GM21515 (cell line): ENCODE data around the gene TMEM107.
"Not testable (repeated sequence)": the region's sequence is repeated elsewhere in the genome, so short reads cannot be mapped to it uniquely, and the experiment has no call there.

Source experiments
- ATAC-seq: cut with Tn5 transposase; IDR thresholded peaks from one replicate; pipeline ENCODE4 v1.9.1; 2021; ENCODE audit not compliant: unreplicated experiment

TMEM107 gene

GRCh38 chr17:8176197-8176940 is at the start of gene TMEM107:
TMEM107 (minus strand) TSS chr17:8176380; CDS start chr17:8176286, 94 bp downstream.
- ATAC-seq: peak; percentile 51

GRCh38 chr17:8224891-8225812 is 49.0 kb upstream of the TMEM107 start:
- ATAC-seq: no peak

GRCh38 chr17:8223356-8224126 is 47.4 kb upstream of the TMEM107 start:
- ATAC-seq: peak; percentile 8

- peak; percentile 37 for ATAC-seq
Observed at GRCh38 chr17:8222630-8223355, 46.6 kb upstream of the TMEM107 start.

DNA sequence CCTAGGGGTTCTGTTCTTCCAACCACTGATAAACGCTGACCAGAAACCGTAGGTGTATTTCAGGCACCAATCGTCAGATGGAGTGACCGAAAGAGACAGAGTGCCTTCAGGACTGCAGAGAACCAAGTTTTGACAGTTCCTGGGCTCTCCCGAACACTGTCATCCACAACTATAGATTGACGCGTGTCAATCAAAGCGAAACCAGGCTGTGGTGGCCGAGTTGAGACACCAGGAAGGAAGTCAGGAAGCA is 46.1 kb upstream of the TMEM107 start:
- ATAC-seq: peak; percentile 29

GRCh38 chr17:8221663-8222379 is 45.6 kb upstream of the TMEM107 start:
- peak; percentile 43 for ATAC-seq

GRCh38 chr17:8220783-8221662 is 44.8 kb upstream of the TMEM107 start:
- no peak for ATAC-seq

DNA sequence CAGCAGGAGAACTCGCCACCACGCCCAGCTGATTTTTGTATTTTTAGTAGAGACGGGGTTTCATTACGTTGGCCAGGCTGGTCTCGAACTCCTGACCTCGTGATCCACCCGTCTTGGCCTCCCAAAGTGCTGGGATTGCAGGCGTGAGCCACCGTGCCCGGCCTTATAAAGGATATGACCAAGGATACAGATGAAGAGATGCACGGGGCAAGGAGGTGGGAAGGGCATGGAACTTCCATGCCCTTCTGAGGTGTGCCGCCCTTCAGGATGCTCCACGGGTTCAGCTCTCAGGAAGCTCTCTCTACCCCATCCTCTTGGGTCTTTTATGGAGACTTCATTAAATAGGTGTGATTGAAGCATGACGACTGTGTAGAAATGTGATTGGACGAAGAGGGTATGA is 37.8 kb upstream of the TMEM107 start:
- not testable (repeated sequence) for ATAC-seq

- ATAC-seq: no peak
Observed at GRCh38 chr17:8212312-8213180, 36.4 kb upstream of the TMEM107 start.

DNA sequence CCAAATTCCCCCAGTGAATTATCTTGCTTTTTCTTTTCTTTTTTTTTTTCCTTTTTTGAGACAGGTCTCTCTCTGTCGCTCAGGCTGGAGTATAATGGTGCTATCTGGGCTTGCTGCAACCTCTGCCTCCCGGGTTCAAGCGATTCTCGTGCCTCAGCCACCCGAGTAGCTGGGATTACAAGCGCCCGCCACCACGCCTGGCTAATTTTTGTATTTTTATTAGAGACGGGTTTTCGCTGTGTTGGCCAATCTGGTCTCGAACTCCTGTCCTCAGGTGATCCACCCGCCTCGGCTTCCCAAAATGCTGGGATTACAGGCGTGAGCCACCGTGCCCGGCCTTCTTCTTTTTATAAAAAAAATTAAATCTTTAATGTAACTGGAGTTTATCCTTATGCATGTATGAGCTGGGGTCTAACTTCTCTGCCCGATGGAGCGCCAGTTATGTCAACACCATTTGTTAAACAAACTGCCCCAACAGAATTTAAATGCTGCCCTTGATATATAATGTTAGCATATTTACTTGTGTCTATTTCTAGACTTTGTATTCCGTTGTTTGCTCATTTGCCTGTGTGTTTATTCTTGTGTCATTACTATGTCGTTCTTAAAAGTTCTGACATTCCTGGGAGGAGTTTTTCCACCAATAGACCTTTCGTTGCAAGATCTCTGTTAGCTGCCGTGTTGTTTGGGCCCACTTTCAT is 34.7 kb upstream of the TMEM107 start:
- ATAC-seq: no peak

- ATAC-seq: peak; percentile 69
Observed at GRCh38 chr17:8209907-8210760, 34.0 kb upstream of the TMEM107 start, which contains the start of gene AURKB. AURKB (minus strand) TSS chr17:8210575; CDS start chr17:8210224, 351 bp downstream.

- ATAC-seq: no peak
Observed at GRCh38 chr17:8206536-8206935, 30.4 kb upstream of the TMEM107 start.

DNA sequence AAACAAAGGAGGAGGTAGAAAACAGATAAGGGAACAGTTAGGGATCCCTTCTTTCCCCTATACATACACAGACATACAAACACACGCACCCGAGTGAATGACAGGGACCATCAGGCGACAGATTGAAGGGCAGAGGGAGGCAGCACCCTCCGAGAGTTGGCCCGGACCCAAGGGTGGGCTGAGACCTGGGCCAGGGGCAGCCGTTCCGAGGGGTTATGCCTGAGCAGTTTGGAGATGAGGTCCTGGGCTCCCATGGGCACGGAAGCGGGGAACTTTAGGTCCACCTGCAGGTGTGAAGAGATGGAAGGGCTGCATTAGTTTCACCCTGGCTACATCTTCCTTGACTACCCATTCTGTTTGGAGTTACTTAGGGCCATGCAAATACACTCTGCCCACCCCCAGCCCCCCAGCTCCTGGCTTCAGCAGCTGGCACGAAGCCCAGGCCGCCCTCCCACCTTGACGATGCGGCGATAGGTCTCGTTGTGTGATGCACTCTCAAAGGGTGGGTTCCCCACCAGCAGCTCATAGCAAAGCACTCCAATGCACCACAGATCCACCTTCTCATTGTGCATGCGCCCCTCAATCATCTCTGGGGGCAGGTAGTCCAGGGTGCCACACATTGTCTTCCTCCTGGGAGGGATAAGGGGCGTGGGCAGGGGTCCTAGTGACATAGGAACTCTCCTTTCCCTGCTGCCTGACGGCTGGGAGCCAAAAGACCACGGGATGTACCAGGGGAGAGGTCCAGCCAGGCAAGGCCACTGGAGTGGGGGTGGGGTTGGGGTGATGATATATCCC is 28.8 kb upstream of the TMEM107 start:
- no peak for ATAC-seq

DNA sequence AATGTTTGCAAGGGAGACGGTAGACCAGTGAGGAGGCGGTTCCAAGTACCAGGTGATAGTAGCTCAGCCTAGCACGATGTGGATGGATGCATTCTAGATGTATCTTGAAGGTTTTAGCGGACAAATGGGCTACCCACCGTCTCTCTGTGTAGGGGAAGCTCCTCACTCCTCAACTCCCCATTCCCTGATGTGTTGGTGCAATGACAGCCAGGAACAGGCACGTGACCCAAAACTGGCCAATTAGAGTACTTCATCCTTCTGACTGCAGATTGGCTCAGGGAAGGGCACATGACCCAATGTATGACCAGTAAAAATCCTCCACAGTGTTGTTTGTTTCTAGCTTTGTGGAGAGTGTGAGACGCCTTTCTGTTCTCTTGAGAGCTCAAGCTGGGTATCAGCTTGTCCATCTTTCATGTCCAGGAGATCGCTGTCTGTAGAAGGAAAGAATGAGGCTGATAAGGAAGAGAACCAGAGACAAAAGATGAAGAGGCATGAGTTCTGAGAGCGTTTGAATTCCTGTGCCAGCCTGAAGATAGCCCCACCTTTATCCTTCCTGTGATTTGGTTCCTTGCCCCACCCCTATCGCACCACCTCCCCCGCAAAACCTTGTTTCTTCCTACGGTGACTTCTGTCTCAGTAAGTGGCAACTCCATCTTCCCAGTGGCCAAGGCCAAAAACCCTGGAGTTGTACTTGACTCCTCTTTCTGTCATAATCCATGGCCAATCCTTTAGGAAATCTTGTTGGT is 16.1 kb upstream of the TMEM107 start:
- ATAC-seq: peak; percentile 25

DNA sequence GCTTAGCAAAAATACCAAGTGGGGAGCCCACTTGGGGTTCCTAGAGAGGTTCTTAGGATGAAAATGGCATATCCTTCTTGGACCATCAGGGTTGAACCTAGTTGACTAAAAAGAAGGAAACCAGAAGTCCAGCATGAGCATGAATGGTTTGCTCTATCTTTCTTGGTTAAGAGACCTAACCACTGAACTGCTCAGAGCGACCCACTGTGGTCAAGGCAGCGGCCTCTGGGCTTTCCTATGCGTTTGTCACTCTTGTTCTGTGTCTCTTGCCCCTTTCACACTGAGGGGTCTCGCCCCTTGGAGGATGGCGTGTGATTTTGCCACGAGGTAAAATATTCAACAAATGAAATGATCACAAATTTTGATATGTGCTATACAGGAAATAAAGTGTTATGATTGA is 14.3 kb upstream of the TMEM107 start:
- no peak for ATAC-seq
